ENCODE measurements around the gene TBCCD1. TPM values are rescaled to one million over a fixed set of nuclear protein-coding genes. Genes with fewer than 3 reads are reported as not detected.

TBCCD1 gene
- total RNA-seq, 4 donors from 2014 or later, result 13.8 to 30.5 (median 16.6) TPM

- Histone ChIP-seq H3K36me3 (no peaks in the 10 kb centered on the region), H3K27ac (peak overlapping the region; percentile 82 to 96 (median 88)), H3K4me3 (peak overlapping the region; percentile 58 to 95 (median 81)), H3K9me3 (no peaks in the 10 kb centered on the region), H3K4me1 (peaks cover 0 to 26% (median under 1%) of the 10 kb centered on the region in 4 donors), H3K27me3 (no peaks in the 10 kb centered on the region)
- TF ChIP-seq POLR2A (IDR thresholded peaks at IDR 0.05), result no peak
- peak in 2 of 6 experiments; percentile 2 to 3 for TF ChIP-seq CTCF (IDR thresholded peaks at IDR 0.05)
- no peak for DNase-seq
These were observed 417 bp downstream of the TBCCD1 start for GRCh38 chr3:186566772-186567071.

- peaks cover 0 to 19% (median 0%) of the 10 kb centered on the region in 4 donors for H3K4me1 ChIP-seq
- no peak for TF ChIP-seq POLR2A (IDR thresholded peaks at IDR 0.05)
- no peak for TF ChIP-seq CTCF (IDR thresholded peaks at IDR 0.05)
- H3K36me3 ChIP-seq, result no peaks in the 10 kb centered on the region
- no peaks in the 10 kb centered on the region for H3K27me3 ChIP-seq
- H3K9me3 ChIP-seq, result no peaks in the 10 kb centered on the region
- DNase-seq, result no peak
- no peak overlapping the region for H3K4me3 ChIP-seq
- H3K27ac ChIP-seq, result no peak overlapping the region
These were observed 2.6 kb downstream of the TBCCD1 start for GRCh38 chr3:186564586-186564985.

GRCh38 chr3:186552408-186553031 lies 14.6 kb downstream of the TBCCD1 start:
- no peak for DNase-seq

GRCh38 chr3:186551387-186551786 lies 15.8 kb downstream of the TBCCD1 start:
- H3K36me3 ChIP-seq, result peaks cover 0 to 61% (median 3%) of the 10 kb centered on the region in 3 donors
- TF ChIP-seq CTCF (IDR thresholded peaks at IDR 0.05) (peak in 1 of 6 experiments; percentile 5), POLR2A (IDR thresholded peaks at IDR 0.05) (no peak)

More at GRCh38 chr3:186552408-186553031, 14.6 kb downstream of the TBCCD1 start:
- Histone ChIP-seq H3K4me3 (no peak overlapping the region), H3K36me3 (peaks cover 0 to 72% (median 3%) of the 10 kb centered on the region in 3 donors), H3K27ac (no peak overlapping the region), H3K27me3 (no peaks in the 10 kb centered on the region), H3K9me3 (no peaks in the 10 kb centered on the region), H3K4me1 (no peaks in the 10 kb centered on the region)
- TF ChIP-seq POLR2A (IDR thresholded peaks at IDR 0.05) (no peak), CTCF (IDR thresholded peaks at IDR 0.05) (no peak)

GRCh38 chr3:186549497-186549896 lies 17.6 kb downstream of the TBCCD1 start:
- no peaks in the 10 kb centered on the region for H3K4me1 ChIP-seq
- no peaks in the 10 kb centered on the region for H3K27me3 ChIP-seq
- peaks cover 0 to 48% (median 3%) of the 10 kb centered on the region in 3 donors for H3K36me3 ChIP-seq
- H3K27ac ChIP-seq, result no peak overlapping the region
- no peak for DNase-seq
- no peaks in the 10 kb centered on the region for H3K9me3 ChIP-seq
- no peak overlapping the region for H3K4me3 ChIP-seq
- TF ChIP-seq POLR2A (IDR thresholded peaks at IDR 0.05) (no peak), CTCF (IDR thresholded peaks at IDR 0.05) (no peak)

More at GRCh38 chr3:186551387-186551786, 15.8 kb downstream of the TBCCD1 start:
- no peak overlapping the region for H3K27ac ChIP-seq
- H3K4me1 ChIP-seq, result no peaks in the 10 kb centered on the region
- no peaks in the 10 kb centered on the region for H3K9me3 ChIP-seq
- H3K27me3 ChIP-seq, result no peaks in the 10 kb centered on the region
- no peak for DNase-seq
- H3K4me3 ChIP-seq, result no peak overlapping the region
